Left ventricle myocardium inferior (tissue), 1 donor: ENCODE measurements around the gene KCNQ2. TPM values are rescaled to one million over a fixed set of nuclear protein-coding genes. Genes with fewer than 3 reads are reported as not detected.

ENCODE experiments used
- DNase-seq: peaks from one replicate; pipeline ENCODE4 v3.0.0-alpha.2; 2020
- H3K27ac ChIP-seq: fragments of 200-600 bp; replicated peaks from 2 replicates; pipeline ENCODE4 v1.8.0; 2021
- H3K27me3 ChIP-seq: fragments of 200-600 bp; 2 replicates; pipeline ENCODE4 v1.8.0; 2021; ENCODE audit warnings: low read depth
- H3K36me3 ChIP-seq: fragments of 200-600 bp; 2 replicates; pipeline ENCODE4 v1.8.0; 2021
- H3K4me1 ChIP-seq: fragments of 200-600 bp; 2 replicates; pipeline ENCODE4 v1.8.0; 2021
- H3K4me3 ChIP-seq: fragments of 200-600 bp; 2 replicates; pipeline ENCODE4 v1.8.0; 2021; ENCODE audit warnings: mild to moderate bottlenecking, moderate library complexity
- H3K9me3 ChIP-seq: fragments of 200-600 bp; replicated peaks from 2 replicates; pipeline ENCODE4 v1.8.0; 2021
- intact Hi-C: fragments of 100-400 bp; cut with micrococcal nuclease; formaldehyde crosslinking; loops from one replicate; pipeline ENCODE4 v1.11.0; 2022
- total RNA-seq: library from RNA; stranded (reverse); fragmentation: NEBNext Ultra II Directional; extraction: Animal tissue kit (Norgen Biotek cat#: 25700); gene quantifications from one replicate; pipeline ENCODE4 v1.2.1, GENCODE V29; 2021
- TF ChIP-seq, protein P1 (sequence below): fragments of 200-600 bp; IDR thresholded peaks from 2 replicates; pipeline ENCODE4 v1.8.0; 2021; ENCODE audit warnings: antibody characterized with exemption, mild to moderate bottlenecking, borderline replicate concordance
- donor health status: DM: no; HTN: yes; CAD: no; lungs with severe emphysema.

The KCNQ2 gene
- total RNA-seq, 1 donor from 2014 or later, result 2.3 TPM

DNA sequence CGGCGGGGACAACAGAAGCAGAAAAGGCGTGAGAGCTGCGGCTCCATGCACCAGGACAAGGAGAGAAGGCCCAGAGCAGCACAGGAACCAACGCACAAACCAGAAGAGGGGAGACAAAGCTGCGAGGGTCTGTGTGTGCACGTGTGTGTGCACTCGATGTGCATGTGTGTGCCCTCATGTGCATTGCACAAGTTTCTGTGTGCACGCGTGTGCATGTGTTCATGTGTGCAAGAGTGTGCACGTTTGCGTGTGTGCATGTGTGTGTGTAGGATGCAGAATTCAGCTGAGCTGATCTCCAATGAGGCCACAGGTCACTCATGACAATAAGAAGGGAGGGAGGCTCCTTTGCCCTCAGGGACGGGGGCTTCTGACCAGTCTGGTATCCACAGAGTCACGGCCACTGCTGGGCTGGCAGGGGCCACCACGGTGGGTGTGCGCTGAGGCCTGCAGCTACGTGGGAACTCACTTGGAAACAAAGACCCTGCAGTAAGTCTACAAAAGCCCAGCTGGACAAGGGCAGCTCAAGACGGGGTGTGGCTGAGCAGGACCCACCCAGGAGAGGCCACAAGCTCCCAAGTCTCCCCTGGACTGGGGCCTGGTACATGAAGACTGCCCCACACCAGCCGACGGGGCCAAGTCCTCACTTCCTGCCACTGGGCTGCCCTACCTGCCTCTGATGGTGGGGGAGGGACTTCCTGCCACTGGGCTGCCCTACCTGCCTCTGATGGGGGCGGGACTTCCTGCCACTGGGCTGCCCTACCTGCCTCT is 63.2 kb downstream of the KCNQ2 start:
- Histone ChIP-seq H3K36me3 (no peaks in the 10 kb centered on the region), H3K4me3 (no peak overlapping the region), H3K27me3 (peaks cover 72% of the 10 kb centered on the region), H3K9me3 (no peaks in the 10 kb centered on the region), H3K27ac (no peak overlapping the region), H3K4me1 (no peaks in the 10 kb centered on the region)
- DNase-seq, result no peak
- intact Hi-C loops, result no loop called here
- TF ChIP-seq, protein P1, sequence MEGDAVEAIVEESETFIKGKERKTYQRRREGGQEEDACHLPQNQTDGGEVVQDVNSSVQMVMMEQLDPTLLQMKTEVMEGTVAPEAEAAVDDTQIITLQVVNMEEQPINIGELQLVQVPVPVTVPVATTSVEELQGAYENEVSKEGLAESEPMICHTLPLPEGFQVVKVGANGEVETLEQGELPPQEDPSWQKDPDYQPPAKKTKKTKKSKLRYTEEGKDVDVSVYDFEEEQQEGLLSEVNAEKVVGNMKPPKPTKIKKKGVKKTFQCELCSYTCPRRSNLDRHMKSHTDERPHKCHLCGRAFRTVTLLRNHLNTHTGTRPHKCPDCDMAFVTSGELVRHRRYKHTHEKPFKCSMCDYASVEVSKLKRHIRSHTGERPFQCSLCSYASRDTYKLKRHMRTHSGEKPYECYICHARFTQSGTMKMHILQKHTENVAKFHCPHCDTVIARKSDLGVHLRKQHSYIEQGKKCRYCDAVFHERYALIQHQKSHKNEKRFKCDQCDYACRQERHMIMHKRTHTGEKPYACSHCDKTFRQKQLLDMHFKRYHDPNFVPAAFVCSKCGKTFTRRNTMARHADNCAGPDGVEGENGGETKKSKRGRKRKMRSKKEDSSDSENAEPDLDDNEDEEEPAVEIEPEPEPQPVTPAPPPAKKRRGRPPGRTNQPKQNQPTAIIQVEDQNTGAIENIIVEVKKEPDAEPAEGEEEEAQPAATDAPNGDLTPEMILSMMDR, result no peak

DNA sequence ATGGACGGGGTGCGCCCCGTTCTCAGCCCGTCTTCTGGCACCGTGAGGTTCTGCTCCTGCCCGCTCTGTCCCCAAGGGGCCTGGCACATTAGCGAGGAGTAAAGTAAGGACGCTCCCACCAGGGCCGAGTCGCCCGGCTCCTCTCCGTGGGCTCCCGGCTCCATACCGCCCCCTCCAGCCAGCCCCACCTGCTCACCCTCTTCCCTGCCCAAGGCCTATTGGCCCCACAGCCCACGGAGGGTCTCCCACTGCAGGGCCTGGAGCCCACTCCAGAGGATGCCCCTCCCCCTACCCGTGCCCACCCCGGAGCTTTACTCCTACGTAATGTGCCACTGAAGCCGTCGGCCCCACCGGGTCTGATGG is 63.8 kb downstream of the KCNQ2 start:
- Histone ChIP-seq H3K4me1 (no peaks in the 10 kb centered on the region), H3K9me3 (no peaks in the 10 kb centered on the region), H3K27ac (no peak overlapping the region), H3K4me3 (no peak overlapping the region), H3K27me3 (peaks cover 72% of the 10 kb centered on the region), H3K36me3 (no peaks in the 10 kb centered on the region)
- intact Hi-C loops, result no loop called here
- DNase-seq, result no peak
- TF ChIP-seq, protein P1, result no peak

DNA sequence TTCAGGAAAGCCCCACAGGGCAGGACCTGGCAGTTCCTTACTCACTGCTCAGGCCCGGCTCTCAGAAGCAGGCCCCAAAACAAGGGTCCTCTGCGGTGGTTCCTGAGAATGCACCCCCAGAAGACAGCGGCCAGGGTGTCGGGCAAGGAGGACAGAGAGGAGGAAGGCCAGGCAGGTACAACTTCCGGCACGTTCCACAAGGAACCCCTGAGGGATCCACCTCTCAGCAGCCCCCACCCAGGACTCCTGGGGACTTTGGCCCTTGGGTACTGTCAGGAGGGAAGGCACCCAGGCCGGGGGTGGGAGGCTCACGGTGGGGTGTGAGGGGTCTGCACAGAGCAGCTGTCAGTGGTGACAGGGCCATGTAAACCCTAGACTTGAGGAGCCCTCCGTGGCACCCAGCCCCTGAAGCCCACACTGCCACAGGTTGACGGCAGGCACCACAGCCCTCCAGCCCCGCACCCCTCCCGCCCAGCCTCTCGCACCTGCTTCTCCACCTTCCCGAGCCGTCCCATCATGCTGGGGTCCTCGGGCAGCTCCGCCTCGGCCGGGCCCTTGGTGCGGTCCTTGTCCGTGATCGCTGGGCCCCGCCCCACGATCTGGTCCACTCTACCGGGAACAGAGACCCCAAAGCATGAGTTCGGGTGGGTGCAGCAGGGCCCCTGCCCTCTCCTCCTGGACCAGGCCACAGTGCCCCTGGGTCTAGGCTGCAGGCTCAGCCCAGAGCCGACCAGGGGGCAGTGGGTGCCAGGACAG is 64.3 kb downstream of the KCNQ2 start:
- H3K9me3 ChIP-seq, result no peaks in the 10 kb centered on the region
- H3K4me3 ChIP-seq, result no peak overlapping the region
- DNase-seq, result no peak
- intact Hi-C loops, result no loop called here
- no peak overlapping the region for H3K27ac ChIP-seq
- TF ChIP-seq, protein P1, result no peak
- peaks cover 72% of the 10 kb centered on the region for H3K27me3 ChIP-seq
- no peaks in the 10 kb centered on the region for H3K36me3 ChIP-seq
- H3K4me1 ChIP-seq, result no peaks in the 10 kb centered on the region

DNA sequence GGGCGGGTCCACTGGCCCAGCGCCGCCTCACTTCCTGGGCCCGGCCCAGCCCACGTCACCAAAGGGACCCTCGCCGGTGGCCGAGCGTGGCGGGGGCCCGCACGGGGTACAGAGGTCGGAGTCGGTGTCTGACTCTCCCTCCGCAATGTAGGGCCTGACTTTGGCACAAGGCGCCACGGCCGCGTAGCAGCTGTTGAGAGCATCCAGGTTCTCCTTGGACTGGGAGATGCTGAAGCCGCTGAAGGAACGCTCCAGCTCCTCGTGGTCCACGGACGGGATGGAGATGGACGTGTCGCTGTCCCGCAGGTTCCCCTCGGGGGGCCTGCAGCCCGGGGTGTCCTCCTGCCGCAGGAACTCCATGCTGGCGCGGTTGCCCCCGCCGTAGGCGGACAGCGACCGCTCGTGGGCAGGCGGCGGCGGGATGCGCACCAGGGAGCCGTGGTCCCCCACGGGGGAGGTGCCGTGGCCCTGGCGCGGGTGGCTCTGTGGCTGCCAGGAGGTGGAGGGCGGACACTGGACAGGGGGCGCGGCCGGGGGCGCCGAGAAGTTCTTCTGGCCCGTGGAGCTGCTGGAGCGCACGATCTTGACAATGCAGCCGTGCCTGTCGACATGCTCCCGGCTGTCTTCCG is 65.7 kb downstream of the KCNQ2 start:
- Histone ChIP-seq H3K4me3 (no peak overlapping the region), H3K36me3 (no peaks in the 10 kb centered on the region), H3K4me1 (no peaks in the 10 kb centered on the region), H3K9me3 (no peaks in the 10 kb centered on the region), H3K27me3 (peaks cover 72% of the 10 kb centered on the region), H3K27ac (no peak overlapping the region)
- TF ChIP-seq, protein P1, result no peak
- intact Hi-C loops, result no loop called here
- DNase-seq, result no peak

DNA sequence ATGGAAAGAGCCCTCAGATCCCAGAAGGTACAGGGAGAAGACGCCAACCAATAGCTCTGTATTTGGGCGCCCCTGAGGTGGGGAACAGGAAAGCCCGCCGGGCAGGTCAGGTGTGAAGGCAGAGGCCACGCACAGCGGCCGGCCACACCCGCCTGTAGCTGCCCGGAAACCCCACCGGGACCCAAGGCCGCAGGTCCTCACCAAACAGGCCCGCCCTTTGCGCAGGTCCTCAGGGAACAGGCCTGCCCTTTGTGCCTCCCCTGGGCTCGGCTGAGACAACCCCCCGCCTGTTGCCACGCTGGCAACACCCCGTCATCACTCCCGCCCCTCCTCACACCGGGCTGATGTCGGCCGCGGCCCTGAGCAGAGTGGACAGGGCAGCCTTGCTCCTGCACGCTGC is 66.4 kb downstream of the KCNQ2 start:
- Histone ChIP-seq H3K27me3 (peaks cover 71% of the 10 kb centered on the region), H3K27ac (no peak overlapping the region), H3K4me1 (no peaks in the 10 kb centered on the region), H3K36me3 (no peaks in the 10 kb centered on the region), H3K4me3 (no peak overlapping the region), H3K9me3 (no peaks in the 10 kb centered on the region)
- no peak for DNase-seq
- intact Hi-C loops, result no loop called here
- TF ChIP-seq, protein P1, result no peak
